K562 (cell line): ENCODE data around the gene SYNPO2. TPM values are rescaled to one million over a fixed set of nuclear protein-coding genes. Genes with fewer than 3 reads are reported as not detected.

ENCODE experiments used
- ATAC-seq: fragments of 200-7000 bp; cut with Tn5 transposase; 3 replicates; pipeline ENCODE4 v1.9.1; 2020; ENCODE audit warnings: moderate library complexity
- BruUV-seq: library from RNA; stranded (reverse); fragments of 400-500 nt; replicated peaks from 2 replicates; lab custom pipeline; 2021; lab: Mats Ljungman, UMichigan
- CTCF ChIA-PET: fragments of 300-600 bp; formaldehyde crosslinking; extraction: SDS; loops from one replicate; lab custom pipeline; 2021; ENCODE audit warnings: low intra/inter-chr PET ratio; lab: Yijun Ruan, JAX
- POLR2A ChIA-PET: fragments of 300-600, 350-650 bp; sonication (Branson Sonifier 250); formaldehyde crosslinking; extraction: SDS; loops from one replicate; lab custom pipeline; 2021; ENCODE audit warnings: antibody characterized with exemption, inconsistent platforms; lab: Yijun Ruan, JAX
- DNase-seq, 4 experiments: peaks; one replicate each; pipeline versions ENCODE4 v3.0.0 to v3.0.0-alpha.2; 2011 to 2018; ENCODE audit warnings: low spot score in 3 of 4, mixed read lengths in 3 of 4; ENCODE audit errors: extremely low read depth in 1 of 4
- FAIRE-seq: peaks from 2 replicates; lab custom pipeline; 2011; peaks lifted over from hg19 to GRCh38; lab: Jason Lieb, UNC
- H2AFZ ChIP-seq: 2 replicates; pipeline ENCODE4 v1.6.0; 2011; ENCODE audit warnings: low read depth, low read length, control low read depth, inconsistent platforms
- H3K27ac ChIP-seq: fragments of 200-600 bp; 3 replicates; pipeline ENCODE4 v1.8.0; 2011; ENCODE audit warnings: low read depth, mild to moderate bottlenecking, control low read depth, inconsistent platforms, low read length, moderate library complexity, mixed read lengths; ENCODE audit errors: extremely low read depth
- H3K27me3 ChIP-seq, 2 experiments: fragments of 300-600 bp in 1 of 2; 2 replicates in 1 of 2; 3 replicates in 1 of 2; pipeline versions ENCODE4 v1.6.0 to v1.8.0; 2011; ENCODE audit warnings: inconsistent platforms in 2 of 2, low read length in 2 of 2, mild to moderate bottlenecking in 1 of 2, mixed read lengths in 1 of 2, moderate library complexity in 1 of 2; ENCODE audit not compliant: control insufficient read depth in 2 of 2, insufficient read depth in 2 of 2
- H3K36me3 ChIP-seq: fragments of 300-600 bp; 3 replicates; pipeline ENCODE4 v1.8.0; 2011; ENCODE audit warnings: mild to moderate bottlenecking, low read length, inconsistent platforms; ENCODE audit not compliant: control insufficient read depth, insufficient read depth
- H3K4me1 ChIP-seq, 2 experiments: fragments of 200-600 bp in 1 of 2; replicated peaks in 1 of 2; 2 replicates in 1 of 2; 3 replicates in 1 of 2; pipeline versions ENCODE4 v1.5.1 to v1.8.0; 2011; ENCODE audit warnings: inconsistent platforms in 2 of 2, low read length in 2 of 2, mild to moderate bottlenecking in 1 of 2, mixed read lengths in 1 of 2, moderate library complexity in 1 of 2; ENCODE audit not compliant: control insufficient read depth in 2 of 2, insufficient read depth in 2 of 2
- H3K4me2 ChIP-seq: 2 replicates; pipeline ENCODE4 v1.6.1; 2011; ENCODE audit warnings: low read length, control low read depth, inconsistent platforms, mixed read lengths; ENCODE audit not compliant: insufficient read depth
- H3K4me3 ChIP-seq: fragments of 200-600 bp; sonication (generic), shearing (Covaris generic); 2 replicates; pipeline ENCODE4 v1.5.1; 2016; ENCODE audit warnings: control low read depth, inconsistent platforms
- H3K79me2 ChIP-seq: fragments of 200-600 bp; 3 replicates; pipeline ENCODE4 v1.8.0; 2011; ENCODE audit warnings: low read length, inconsistent platforms; ENCODE audit not compliant: control insufficient read depth, insufficient read depth
- H3K9ac ChIP-seq, 2 experiments: 2 replicates each; pipeline versions ENCODE4 v1.6.0 to v1.6.1; 2011; ENCODE audit warnings: low read depth in 2 of 2, low read length in 2 of 2, control low read depth in 1 of 2, inconsistent platforms in 1 of 2, mild to moderate bottlenecking in 1 of 2, mixed read lengths in 1 of 2; ENCODE audit not compliant: insufficient read depth in 1 of 2
- H3K9me1 ChIP-seq: one replicate; pipeline ENCODE4 v1.6.0; 2011; ENCODE audit warnings: inconsistent platforms, mild to moderate bottlenecking, low read length, moderate library complexity; ENCODE audit not compliant: control insufficient read depth, insufficient read depth
- H3K9me3 ChIP-seq: replicated peaks from 2 replicates; pipeline ENCODE4 v1.5.1; 2011; ENCODE audit warnings: low read depth, low read length, inconsistent platforms; ENCODE audit not compliant: control insufficient read depth, insufficient read depth
- H4K20me1 ChIP-seq: replicated peaks from 2 replicates; pipeline ENCODE4 v1.6.1; 2011; ENCODE audit warnings: low read length, inconsistent platforms, mixed read lengths; ENCODE audit not compliant: control insufficient read depth, insufficient read depth
- NR3C1 ChIP-seq: sonication (generic); formaldehyde crosslinking; IDR thresholded peaks from 2 replicates; pipeline ENCODE4 v1.8.1; 2022; ENCODE audit warnings: missing genetic modification reagents
- POLR2H ChIP-seq: IDR thresholded peaks from 2 replicates; pipeline ENCODE4 v1.6.1; 2016; ENCODE audit warnings: missing genetic modification characterization, low read depth, mild to moderate bottlenecking, control low read depth, missing compliant biosample characterization, moderate library complexity
- PYGO2 ChIP-seq: fragments of 450-650 bp; IDR thresholded peaks from 2 replicates; pipeline ENCODE4 v1.6.1; 2016; ENCODE audit warnings: mild to moderate bottlenecking, missing genetic modification characterization, moderate library complexity, missing compliant biosample characterization
- SREBF1 ChIP-seq: fragments of 150-350 bp; IDR thresholded peaks from 2 replicates; pipeline ENCODE4 v1.6.1; 2014; ENCODE audit warnings: antibody characterized with exemption, low read depth, low read length, borderline replicate concordance
- WGBS: fragments of 100-300 bp; shearing (Covaris generic); methylation state at CpG from one replicate; pipeline ENCODE4 v1.1.6; 2016; ENCODE audit warnings: low coverage, mixed read lengths; ENCODE audit not compliant: insufficient coverage; ENCODE audit errors: missing lambda C conversion rate; 5-methylcytosine and 5-hydroxymethylcytosine counted together
- in situ Hi-C: fragments of 300-500 bp; cut with MboI; formaldehyde crosslinking; loops from 4 replicates; pipeline ENCODE4 v1.15.0; 2018; ENCODE audit warnings: inconsistent platforms, mixed read lengths
- intact Hi-C: fragments of 100-400 bp; cut with micrococcal nuclease; formaldehyde crosslinking; loops from 2 replicates; pipeline ENCODE4 v1.14.2; 2022
- polyA plus RNA-seq, 8 experiments: library from polyadenylated mRNA; depleted of rRNA in 4 of 8; stranded (reverse) in 5 of 8; unstranded in 3 of 8; fragments of >200 nt; fragmentation: Nextera tagmentation in 2 of 8; fragmentation: Illumina TruSeq in 1 of 8; extraction: Ambion mirVana in 2 of 8; extraction: Trizol in 1 of 8; gene quantifications; 2 replicates each; pipeline versions ENCODE4 v1.2.1 to v1.2.3, GENCODE V29; 2011 to 2014; ENCODE audit warnings: inconsistent platforms in 1 of 8, missing spikeins in 1 of 8
- total RNA-seq, 7 experiments: library from RNA; depleted of rRNA in 6 of 7; stranded (reverse); fragments of >200 nt in 6 of 7; fragmentation: Illumina TruSeq in 2 of 7; extraction: Trizol in 2 of 7; gene quantifications; 2 replicates each; pipeline versions ENCODE4 v1.2.1 to v1.2.3, GENCODE V29; 2011 to 2021; ENCODE audit warnings: low replicate concordance in 1 of 7

Gene SYNPO2
- total and polyA plus RNA-seq, 9 of the 15 experiments (the other 6 are each of a cell fraction or from before 2014, with no cell fraction given): 0.03 to 0.18 TPM; not detected in 7

DNA sequence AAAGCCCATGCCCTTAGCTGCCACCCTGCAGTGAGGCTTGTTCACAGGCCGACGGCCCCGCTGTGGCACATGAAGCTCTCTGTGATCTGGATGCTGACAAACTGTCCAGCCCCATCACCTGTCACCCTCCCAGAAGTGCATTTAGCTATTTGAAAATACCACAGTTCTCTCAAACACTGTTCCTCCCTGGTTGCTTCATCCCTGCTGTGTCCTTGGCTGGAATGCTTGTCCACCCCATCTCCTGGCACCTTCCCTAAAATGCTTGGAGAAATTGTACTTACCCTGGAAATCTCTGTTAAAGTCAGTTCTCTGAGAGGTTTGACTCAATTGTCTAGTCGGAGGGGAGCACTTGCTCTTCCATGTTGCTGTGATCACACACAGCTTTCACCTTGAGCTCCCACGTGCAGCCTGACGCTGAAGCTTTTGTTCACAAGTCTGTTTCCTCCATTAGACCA is 10.1 kb downstream of the SYNPO2 start (continued):
- TF ChIP-seq POLR2H (no peak), NR3C1 (CRISPR knock-in tag) (no peak), SREBF1 (no peak)

DNA sequence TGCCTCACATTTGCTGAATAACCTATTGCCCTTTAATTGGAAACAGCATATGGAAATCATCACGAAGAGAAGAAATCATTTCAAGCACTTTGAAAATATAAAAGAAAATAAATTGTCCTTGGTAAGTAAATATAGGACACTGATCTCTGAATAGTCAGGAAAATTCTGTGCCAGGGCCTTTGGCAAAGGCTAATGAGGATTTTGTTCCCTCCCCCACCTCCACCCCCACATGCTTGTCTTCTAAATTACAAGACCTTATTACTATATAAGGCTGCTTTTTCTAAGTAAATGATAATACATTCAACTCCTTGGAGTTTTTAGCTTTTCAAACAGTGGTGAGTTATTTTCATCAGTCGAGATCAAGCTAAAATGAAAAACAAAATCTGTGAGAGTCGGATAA is 15.8 kb downstream of the SYNPO2 start:
- no peak overlapping the region for H3K4me2 ChIP-seq
- in situ Hi-C loops: no loop called here
- no peak for FAIRE-seq
- no peaks in the 10 kb centered on the region for H4K20me1 ChIP-seq
- TF ChIP-seq PYGO2: no peak
- no peaks in the 10 kb centered on the region for H3K36me3 ChIP-seq
- H3K9me3 ChIP-seq: no peaks in the 10 kb centered on the region
- no peaks in the 10 kb centered on the region for H3K79me2 ChIP-seq
- ChIA-PET CTCF (no interaction called here), POLR2A (interaction anchor here (0.8 kb wide), 1 partner anchor 78 kb away, joined by 3 read pairs; no protein-coding TSS in a partner anchor)
- H2AFZ ChIP-seq: no peak overlapping the region
- no TSS peak for BruUV-seq
- no peak overlapping the region for H3K4me3 ChIP-seq
- no peak for ATAC-seq
- no peak overlapping the region for H3K9ac ChIP-seq
- H3K4me1 ChIP-seq: no peaks in the 10 kb centered on the region; a peak in 1 of 5 replicates
- H3K27me3 ChIP-seq: peaks cover 0 to 2% of the 10 kb centered on the region in 2 experiments; a peak in 1 of 5 replicates
- H3K9me1 ChIP-seq: no peaks in the 10 kb centered on the region
- DNase-seq: no peak
- intact Hi-C loops: no loop called here
- 0% methylated on average over 3 of the region's 3 CpGs for WGBS
- no peak overlapping the region for H3K27ac ChIP-seq
